ENCODE results near the gene LRP1B.

Gene LRP1B

DNA sequence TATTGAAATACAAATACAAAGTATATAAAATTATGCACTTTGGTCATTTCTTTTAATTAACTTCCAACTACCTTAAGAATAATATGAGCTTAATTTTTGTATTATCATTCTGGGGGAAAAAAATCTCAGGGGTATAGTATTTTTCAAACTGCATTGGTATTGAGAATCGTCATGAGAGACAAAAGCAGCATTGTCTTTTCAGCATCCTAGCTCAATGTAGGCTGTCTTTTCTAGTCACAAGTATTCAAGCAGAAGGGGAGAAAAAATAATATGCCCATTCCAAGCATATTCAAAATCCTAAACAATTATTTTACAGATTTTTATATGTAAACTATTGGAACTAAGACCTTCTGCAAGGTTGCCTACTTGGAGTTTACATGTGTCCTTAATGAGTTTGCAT, 693.3 kb downstream of the LRP1B start:
- no peaks in the 10 kb centered on the region for H3K36me3 Mint-ChIP-seq
- H3K27ac Mint-ChIP-seq = no peak overlapping the region
- no peaks in the 10 kb centered on the region for H3K27me3 Mint-ChIP-seq
- H3K4me3 Mint-ChIP-seq = no peak overlapping the region
- H3K4me1 Mint-ChIP-seq = no peaks in the 10 kb centered on the region
- no peak for ATAC-seq
- H3K9me3 Mint-ChIP-seq = peaks cover 9% of the 10 kb centered on the region

DNA sequence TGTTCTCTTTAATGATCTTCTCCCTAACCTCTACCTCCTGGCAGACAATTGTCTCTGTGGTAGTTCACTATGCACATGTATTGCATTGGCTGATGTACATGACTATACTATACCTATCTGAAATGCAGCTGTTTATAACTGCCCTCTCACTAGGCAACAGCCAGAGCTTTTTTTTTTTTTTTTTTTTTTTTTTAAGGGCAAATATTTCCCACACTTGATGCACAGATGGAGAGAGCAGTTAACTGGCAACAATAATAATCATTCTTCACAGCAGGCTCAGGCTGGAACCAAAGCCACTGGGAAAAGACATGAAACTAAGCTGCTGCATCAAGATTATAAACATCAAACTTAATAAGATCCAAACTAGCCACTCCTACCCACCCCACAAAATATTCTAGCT, 707.7 kb downstream of the LRP1B start:
- H3K4me3 Mint-ChIP-seq = no peak overlapping the region
- H3K4me1 Mint-ChIP-seq = no peaks in the 10 kb centered on the region
- no peak for ATAC-seq
- H3K36me3 Mint-ChIP-seq = no peaks in the 10 kb centered on the region
- no peaks in the 10 kb centered on the region for H3K9me3 Mint-ChIP-seq
- no peaks in the 10 kb centered on the region for H3K27me3 Mint-ChIP-seq
- no peak overlapping the region for H3K27ac Mint-ChIP-seq

DNA sequence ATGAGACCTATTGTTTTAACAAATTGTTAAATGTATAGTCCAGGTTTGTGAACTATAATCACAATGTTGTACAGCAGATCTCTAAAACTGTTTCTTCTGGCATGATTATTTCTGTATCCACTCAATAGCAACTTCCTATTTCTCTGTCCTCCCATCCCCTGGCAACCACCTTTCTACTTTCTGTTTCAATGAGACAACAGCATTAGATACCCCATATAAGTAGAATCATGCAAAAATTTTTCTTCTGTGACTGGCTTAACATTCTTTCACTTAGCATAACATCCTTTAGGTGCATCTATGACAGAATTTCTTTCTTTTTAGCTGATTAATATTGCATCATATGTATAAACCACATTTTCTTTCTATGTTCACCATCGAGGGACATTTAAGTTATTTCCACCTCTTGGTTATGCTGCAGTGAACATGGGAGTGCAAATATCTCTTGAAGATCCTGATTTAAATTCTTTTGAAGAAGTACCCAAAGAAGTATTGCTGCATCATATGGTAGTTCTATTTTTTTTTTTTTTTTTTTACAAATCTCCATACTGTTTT, 713.5 kb downstream of the LRP1B start:
- Mint-ChIP-seq H3K9me3 (peaks cover 6% of the 10 kb centered on the region), H3K36me3 (no peaks in the 10 kb centered on the region), H3K27me3 (no peaks in the 10 kb centered on the region), H3K4me3 (no peak overlapping the region), H3K27ac (no peak overlapping the region), H3K4me1 (peaks cover 7% of the 10 kb centered on the region)
- ATAC-seq = no peak

DNA sequence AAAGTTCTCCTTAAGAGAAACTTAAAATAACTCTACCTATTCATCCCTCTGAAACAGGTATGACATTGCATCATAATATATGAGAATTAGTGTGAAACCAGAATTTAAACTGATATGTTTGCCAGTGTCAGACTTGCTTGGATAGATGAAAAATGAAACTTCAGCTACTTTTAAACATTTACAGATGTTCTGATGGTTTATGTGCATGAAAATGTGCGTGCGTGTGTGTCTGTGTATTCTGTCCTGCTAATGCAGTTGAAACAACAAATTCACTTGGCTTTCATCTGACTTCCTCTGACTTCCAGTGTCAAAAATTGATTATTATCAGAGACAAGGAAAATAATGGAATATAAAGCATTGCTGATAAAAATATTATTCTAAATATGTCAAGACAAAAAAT, 719.4 kb downstream of the LRP1B start:
- H3K9me3 Mint-ChIP-seq = peaks cover 3% of the 10 kb centered on the region
- H3K4me3 Mint-ChIP-seq = no peak overlapping the region
- no peaks in the 10 kb centered on the region for H3K4me1 Mint-ChIP-seq
- no peak for ATAC-seq
- H3K36me3 Mint-ChIP-seq = no peaks in the 10 kb centered on the region
- no peaks in the 10 kb centered on the region for H3K27me3 Mint-ChIP-seq
- no peak overlapping the region for H3K27ac Mint-ChIP-seq

DNA sequence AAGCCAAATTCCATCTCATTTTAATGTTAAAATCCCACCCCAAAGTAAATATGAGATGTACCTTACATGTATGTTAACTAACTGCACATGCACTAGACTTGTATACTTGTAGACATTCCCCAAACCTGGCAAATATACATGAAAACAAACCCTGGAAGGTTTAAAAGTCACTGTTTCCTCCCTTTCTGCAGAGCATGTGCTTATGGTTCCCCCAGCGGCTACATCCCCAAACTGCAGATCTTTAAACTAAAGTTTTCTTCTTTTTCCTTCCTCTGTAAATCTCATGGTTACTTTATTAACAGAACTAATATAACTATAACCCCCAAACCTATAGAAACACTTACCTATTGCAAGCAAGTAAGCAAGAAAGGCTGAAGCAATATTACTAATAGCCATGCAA, 731.5 kb downstream of the LRP1B start:
- no peaks in the 10 kb centered on the region for H3K4me1 Mint-ChIP-seq
- no peak overlapping the region for H3K27ac Mint-ChIP-seq
- H3K4me3 Mint-ChIP-seq = no peak overlapping the region
- H3K36me3 Mint-ChIP-seq = no peaks in the 10 kb centered on the region
- H3K9me3 Mint-ChIP-seq = no peaks in the 10 kb centered on the region
- H3K27me3 Mint-ChIP-seq = no peaks in the 10 kb centered on the region
- no peak for ATAC-seq

DNA sequence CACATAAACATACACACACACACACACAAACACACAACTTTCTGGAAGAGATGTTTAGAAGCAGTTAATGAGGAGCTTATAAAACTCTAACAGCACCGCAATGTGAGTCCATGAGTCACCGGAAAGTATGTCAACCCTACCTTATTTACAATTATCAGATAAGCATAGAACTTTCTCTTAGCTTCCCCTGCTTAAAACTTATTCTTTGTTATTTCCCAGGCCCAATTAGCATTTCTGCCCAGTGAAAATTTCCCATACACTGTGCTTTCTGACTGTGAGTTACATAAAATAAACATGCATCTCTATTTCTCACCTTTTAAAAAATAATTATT, 737.6 kb downstream of the LRP1B start:
- Mint-ChIP-seq H3K4me1 (no peaks in the 10 kb centered on the region), H3K27ac (no peak overlapping the region), H3K27me3 (no peaks in the 10 kb centered on the region)

DNA sequence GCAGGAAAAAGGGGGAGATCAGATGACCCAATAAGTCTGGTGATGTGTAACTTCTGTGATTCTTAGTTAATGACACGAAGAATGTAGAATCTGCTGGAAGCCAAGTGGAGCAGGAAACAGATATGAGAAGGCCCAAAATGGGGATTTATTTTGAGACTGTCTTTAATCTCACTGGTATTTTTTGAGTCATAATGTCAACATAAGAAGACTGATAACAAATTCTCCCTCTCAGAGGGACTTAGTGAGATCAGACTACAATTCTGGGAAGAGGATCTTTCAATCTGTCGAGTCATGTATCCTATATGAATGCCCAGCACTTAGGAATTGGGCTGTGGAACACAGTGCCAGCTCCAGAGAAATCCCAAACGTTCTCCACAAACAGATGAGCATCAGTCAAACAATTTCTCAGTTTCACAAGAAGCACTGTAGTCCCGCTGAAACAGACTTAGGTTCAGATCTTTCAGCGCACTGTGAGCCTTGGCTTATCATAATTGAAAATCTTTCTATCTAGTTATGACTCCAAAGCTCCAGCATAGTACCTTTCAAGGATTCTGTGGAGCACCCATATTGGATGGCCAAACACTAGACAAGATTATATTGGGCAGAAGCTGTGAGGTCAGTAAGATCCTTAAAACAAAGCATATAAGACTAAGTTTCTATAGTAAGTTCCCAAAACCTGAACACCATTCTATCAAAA, 738.2 kb downstream of the LRP1B start:
- no peaks in the 10 kb centered on the region for H3K27me3 Mint-ChIP-seq
- no peak overlapping the region for H3K4me3 Mint-ChIP-seq
- H3K27ac Mint-ChIP-seq = no peak overlapping the region
- no peaks in the 10 kb centered on the region for H3K4me1 Mint-ChIP-seq
- no peak for ATAC-seq
- H3K36me3 Mint-ChIP-seq = no peaks in the 10 kb centered on the region
- no peaks in the 10 kb centered on the region for H3K9me3 Mint-ChIP-seq

More for the DNA sequence above, 737.6 kb downstream of the LRP1B start:
- no peak for ATAC-seq
- no peaks in the 10 kb centered on the region for H3K36me3 Mint-ChIP-seq
- H3K9me3 Mint-ChIP-seq = no peaks in the 10 kb centered on the region
- no peak overlapping the region for H3K4me3 Mint-ChIP-seq

DNA sequence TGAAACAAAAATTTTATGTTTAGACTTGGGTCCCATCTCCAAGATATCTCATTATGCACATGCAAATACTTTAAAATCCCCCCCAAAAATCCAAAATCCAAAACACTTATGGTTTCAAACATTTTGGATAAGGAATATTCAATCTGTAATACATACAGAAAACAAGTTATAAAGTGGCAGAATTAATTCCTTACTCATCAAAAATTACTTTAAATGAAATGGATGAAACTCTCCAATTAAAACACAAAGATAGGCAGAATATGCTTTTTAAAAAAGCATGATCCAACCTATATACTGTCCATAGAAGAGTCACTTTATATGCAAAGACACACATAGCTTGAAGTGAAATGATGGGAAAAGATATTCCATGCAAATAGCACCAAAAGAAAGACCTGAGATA, 744.6 kb downstream of the LRP1B start:
- Mint-ChIP-seq H3K4me3 (no peak overlapping the region), H3K27ac (no peak overlapping the region)

DNA sequence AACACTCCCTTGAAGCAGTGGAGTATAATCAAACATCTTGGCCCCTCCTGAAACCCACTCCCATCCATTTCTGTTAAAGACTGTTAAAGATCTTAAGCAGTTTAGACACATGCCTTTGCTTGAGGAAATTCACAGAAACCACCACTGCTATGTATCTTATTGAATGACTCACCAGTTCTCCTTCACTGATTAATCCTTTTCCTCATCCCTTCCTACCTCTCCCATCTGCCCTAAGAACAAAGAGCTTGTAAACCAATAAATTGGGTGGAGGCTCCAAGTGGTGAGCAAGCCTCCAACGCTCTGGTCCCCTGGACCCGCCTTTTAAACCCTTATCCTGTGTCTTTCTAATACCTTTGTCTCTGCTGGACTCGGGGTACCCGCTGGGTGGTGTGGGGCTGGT, 746.1 kb downstream of the LRP1B start:
- Mint-ChIP-seq H3K36me3 (no peaks in the 10 kb centered on the region), H3K9me3 (no peaks in the 10 kb centered on the region), H3K27me3 (no peaks in the 10 kb centered on the region), H3K4me3 (no peak overlapping the region), H3K27ac (no peak overlapping the region), H3K4me1 (no peaks in the 10 kb centered on the region)
- no peak for ATAC-seq

More for the DNA sequence above, 744.6 kb downstream of the LRP1B start:
- no peak for ATAC-seq
- H3K27me3 Mint-ChIP-seq = no peaks in the 10 kb centered on the region
- no peaks in the 10 kb centered on the region for H3K36me3 Mint-ChIP-seq
- no peaks in the 10 kb centered on the region for H3K4me1 Mint-ChIP-seq
- no peaks in the 10 kb centered on the region for H3K9me3 Mint-ChIP-seq

DNA sequence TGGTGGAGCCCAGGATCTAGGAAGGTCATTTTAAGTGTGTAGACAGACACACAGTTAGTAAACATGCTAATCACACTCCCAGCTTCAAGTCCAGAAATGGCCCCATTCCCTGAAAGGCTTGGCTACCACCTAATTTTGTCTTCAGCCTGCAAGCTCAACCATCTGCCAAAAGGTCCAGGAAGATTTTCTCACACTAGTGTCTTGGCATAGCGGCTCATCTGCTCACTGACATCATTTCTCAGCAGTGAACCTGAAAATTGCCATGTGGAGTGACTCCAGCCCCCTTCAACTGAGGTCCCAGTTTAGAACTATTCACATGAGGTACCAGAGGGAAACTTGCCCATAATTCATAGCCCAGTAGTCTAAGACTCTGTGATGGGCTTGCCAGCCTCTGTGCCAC, 748.9 kb downstream of the LRP1B start:
- no peak overlapping the region for H3K27ac Mint-ChIP-seq
- H3K27me3 Mint-ChIP-seq = no peaks in the 10 kb centered on the region
- H3K4me1 Mint-ChIP-seq = no peaks in the 10 kb centered on the region
- ATAC-seq = no peak
- no peaks in the 10 kb centered on the region for H3K36me3 Mint-ChIP-seq
- no peaks in the 10 kb centered on the region for H3K9me3 Mint-ChIP-seq
- H3K4me3 Mint-ChIP-seq = no peak overlapping the region

DNA sequence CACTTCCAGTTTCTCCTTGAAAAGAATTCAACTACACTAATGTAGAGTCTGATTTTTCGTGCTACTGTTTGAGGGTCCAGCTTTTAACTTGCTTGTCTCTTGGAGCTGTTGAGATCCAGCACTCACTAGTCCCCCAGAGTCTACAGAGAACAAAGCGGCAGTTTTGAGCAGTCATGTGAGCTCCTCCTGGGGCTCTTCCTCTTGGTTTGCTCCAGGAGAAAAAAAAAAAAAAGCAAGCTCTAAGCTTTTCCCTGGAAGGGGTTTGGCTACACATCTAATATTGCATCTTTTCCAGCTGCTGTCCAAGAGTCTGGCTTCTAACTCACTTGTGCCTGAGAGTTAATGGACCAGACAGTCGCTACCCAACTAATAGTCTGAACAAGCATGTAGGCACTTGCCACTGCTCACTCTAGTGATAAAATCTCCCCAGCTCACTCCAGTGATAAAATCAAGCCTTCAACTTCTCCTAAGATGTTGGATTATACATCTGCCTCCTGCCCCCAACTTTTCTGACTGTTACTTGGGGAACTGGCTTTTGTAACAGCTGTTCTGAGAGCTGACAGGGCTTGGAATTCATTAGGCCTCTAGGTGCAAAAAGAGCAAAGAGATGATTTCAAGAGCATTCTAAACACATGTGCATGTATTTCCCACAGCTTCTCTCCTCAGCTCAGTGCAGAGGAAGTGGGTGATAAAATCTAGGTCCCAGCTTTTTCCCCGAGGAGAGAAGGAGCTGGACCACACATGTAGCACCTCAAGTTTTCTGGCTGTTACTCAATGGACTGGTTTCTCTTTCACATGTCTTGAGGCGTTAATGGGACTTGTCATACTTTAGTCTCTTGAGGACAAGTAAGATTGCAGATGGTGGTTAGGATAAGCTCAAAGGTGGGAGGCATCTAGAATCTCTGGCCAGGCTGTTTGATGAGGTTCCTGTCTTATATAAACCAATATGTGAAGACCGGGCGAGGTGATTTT, 750.5 kb downstream of the LRP1B start:
- H3K4me3 Mint-ChIP-seq = no peak overlapping the region
- no peaks in the 10 kb centered on the region for H3K9me3 Mint-ChIP-seq
- H3K4me1 Mint-ChIP-seq = no peaks in the 10 kb centered on the region
- ATAC-seq = no peak
- no peak overlapping the region for H3K27ac Mint-ChIP-seq
- H3K36me3 Mint-ChIP-seq = no peaks in the 10 kb centered on the region
- H3K27me3 Mint-ChIP-seq = no peaks in the 10 kb centered on the region

DNA sequence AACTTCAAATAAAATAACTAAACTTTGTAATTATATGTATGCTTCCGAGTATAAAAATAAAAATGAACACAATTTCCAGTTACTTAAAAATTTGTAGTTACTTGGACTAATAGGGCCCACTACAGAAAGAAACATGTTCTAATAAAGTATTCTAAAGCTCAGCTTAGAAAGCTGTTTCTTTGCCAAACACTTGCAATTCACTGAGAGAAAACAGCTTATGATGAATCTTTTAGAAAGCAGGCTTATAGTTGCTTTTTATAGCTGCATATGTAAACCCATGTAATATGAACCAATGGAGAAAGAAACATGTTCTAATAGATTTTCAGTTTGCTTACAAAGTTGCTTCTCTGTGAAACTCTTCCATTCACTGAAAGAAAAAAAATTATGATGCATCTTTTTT, 766.0 kb downstream of the LRP1B start:
- no peak for ATAC-seq
- Mint-ChIP-seq H3K27me3 (no peaks in the 10 kb centered on the region), H3K9me3 (no peaks in the 10 kb centered on the region), H3K4me3 (no peak overlapping the region), H3K4me1 (no peaks in the 10 kb centered on the region), H3K27ac (no peak overlapping the region), H3K36me3 (no peaks in the 10 kb centered on the region)

DNA sequence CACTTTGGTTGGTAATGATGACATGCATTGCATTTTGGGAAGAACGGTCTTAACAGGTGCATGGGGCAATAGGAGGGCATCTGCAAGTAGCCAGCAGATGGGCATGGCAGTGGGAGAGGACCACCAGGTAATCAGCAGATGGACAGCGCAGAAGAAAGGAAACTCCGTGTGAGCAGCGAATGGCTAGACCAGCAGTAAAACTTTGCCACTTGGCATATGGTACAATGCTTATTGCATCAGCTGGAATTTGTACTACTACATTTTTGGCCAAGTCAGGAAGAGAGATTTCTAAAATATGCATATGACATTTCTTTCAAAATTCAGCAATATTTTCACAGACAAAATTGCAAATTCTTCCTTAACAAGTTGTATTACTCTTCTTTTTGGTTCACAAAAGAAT, 768.5 kb downstream of the LRP1B start:
- no peaks in the 10 kb centered on the region for H3K27me3 Mint-ChIP-seq
- H3K36me3 Mint-ChIP-seq = no peaks in the 10 kb centered on the region
- H3K27ac Mint-ChIP-seq = no peak overlapping the region
- no peaks in the 10 kb centered on the region for H3K4me1 Mint-ChIP-seq
- ATAC-seq = no peak
- no peak overlapping the region for H3K4me3 Mint-ChIP-seq
- no peaks in the 10 kb centered on the region for H3K9me3 Mint-ChIP-seq

DNA sequence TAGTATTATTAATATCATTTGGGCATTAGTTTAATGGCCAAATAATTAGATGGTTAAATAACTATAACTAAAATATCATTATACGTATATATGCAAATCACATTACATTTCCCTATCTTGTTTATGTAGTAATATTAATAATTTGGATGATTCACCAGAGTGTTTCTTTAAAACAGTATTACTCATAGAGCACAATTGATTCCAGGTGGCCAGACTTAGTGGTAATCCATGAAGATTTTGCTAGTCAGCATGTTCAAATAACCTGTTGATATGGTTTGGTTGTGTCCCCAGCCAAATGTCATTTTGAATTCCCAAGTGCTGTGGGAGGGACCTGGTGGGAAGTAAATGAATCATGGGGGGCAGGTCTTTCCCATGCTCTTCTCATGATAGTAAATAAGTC, 782.3 kb downstream of the LRP1B start:
- Mint-ChIP-seq H3K4me3 (no peak overlapping the region), H3K27ac (no peak overlapping the region), H3K36me3 (no peaks in the 10 kb centered on the region), H3K9me3 (peaks cover 9% of the 10 kb centered on the region), H3K4me1 (no peaks in the 10 kb centered on the region), H3K27me3 (no peaks in the 10 kb centered on the region)
- no peak for ATAC-seq

DNA sequence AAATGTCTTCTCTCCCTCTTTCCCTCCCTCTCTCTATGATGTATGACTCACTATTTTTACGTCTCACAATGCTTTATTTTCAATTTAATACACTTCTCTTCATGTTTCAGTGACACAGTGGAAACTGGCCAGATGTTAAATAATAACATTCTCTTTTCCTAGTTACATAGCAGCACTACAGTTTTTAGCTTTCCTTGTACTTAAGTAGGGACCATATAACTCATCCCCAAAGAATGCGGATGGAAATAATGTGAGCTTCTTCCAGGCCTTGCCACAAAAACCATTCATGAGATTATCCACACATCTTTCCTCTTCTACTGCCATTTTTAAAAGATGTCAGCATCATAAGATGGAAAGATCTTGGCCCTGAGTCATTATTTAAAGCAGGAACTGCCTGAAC, 789.4 kb downstream of the LRP1B start:
- Mint-ChIP-seq H3K27ac (no peak overlapping the region), H3K36me3 (no peaks in the 10 kb centered on the region), H3K9me3 (peaks cover 6% of the 10 kb centered on the region), H3K4me1 (no peaks in the 10 kb centered on the region), H3K27me3 (no peaks in the 10 kb centered on the region), H3K4me3 (no peak overlapping the region)
- no peak for ATAC-seq

DNA sequence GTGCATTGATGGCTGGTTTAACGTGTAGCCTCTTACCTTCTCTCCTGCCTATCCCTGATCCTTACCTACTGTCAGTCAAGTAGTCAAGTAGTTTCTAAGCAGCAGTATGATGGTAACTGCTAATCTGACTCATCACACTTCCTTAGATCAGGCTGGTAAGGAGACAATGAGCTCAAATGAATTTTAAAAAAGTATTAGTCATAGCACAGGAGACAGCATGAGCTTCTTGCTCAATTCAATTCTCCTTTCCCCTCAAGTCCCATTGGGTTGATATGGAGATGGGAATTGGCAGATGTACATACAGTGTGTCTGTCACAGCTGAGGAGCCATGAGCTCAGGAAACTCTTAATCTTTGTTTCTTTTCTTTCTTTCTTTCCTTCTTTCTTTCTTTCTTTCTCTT, 799.7 kb downstream of the LRP1B start:
- no peak for ATAC-seq
- Mint-ChIP-seq H3K4me1 (no peaks in the 10 kb centered on the region), H3K36me3 (no peaks in the 10 kb centered on the region), H3K9me3 (peaks cover 2% of the 10 kb centered on the region), H3K27ac (no peak overlapping the region), H3K4me3 (no peak overlapping the region), H3K27me3 (no peaks in the 10 kb centered on the region)
